Measurements from ENCODE around the gene ODC1. TPM values are rescaled to one million over a fixed set of nuclear protein-coding genes. Genes with fewer than 3 reads are reported as not detected.

ODC1 gene
- total RNA-seq, 2 donors from 2014 or later, result 104 to 123 TPM

GRCh38 chr2:10487081-10487740 lies 39.1 kb upstream of the ODC1 start:
- no peaks in the 10 kb centered on the region for H3K36me3 ChIP-seq
- H3K27me3 ChIP-seq (replicated peaks; ENCODE audit: insufficient read depth), result no peaks in the 10 kb centered on the region
- ATAC-seq (ENCODE audit: insufficient number of reproducible peaks, low FRiP score, low read depth) (no peak), DNase-seq (ENCODE audit: low spot score) (no peak)
- no peak overlapping the region for H3K4me3 ChIP-seq
- no peaks in the 10 kb centered on the region for H3K4me1 ChIP-seq (ENCODE audit: control insufficient read depth in 1 of 2, low read depth in 2 of 2)
- H3K9me3 ChIP-seq, result no peaks in the 10 kb centered on the region
- H3K27ac ChIP-seq, result no peak overlapping the region
- no peak for TF ChIP-seq CTCF (IDR thresholded peaks at IDR 0.05)

GRCh38 chr2:10486601-10487079 lies 38.5 kb upstream of the ODC1 start:
- Histone ChIP-seq H3K4me3 (no peak overlapping the region), H3K4me1 (ENCODE audit: control insufficient read depth in 1 of 2, low read depth in 2 of 2) (no peaks in the 10 kb centered on the region), H3K36me3 (no peaks in the 10 kb centered on the region), H3K27me3 (replicated peaks; ENCODE audit: insufficient read depth) (no peaks in the 10 kb centered on the region), H3K9me3 (no peaks in the 10 kb centered on the region), H3K27ac (no peak overlapping the region)
- DNase-seq (ENCODE audit: low spot score) (no peak), ATAC-seq (ENCODE audit: insufficient number of reproducible peaks, low FRiP score, low read depth) (no peak)
- TF ChIP-seq CTCF (IDR thresholded peaks at IDR 0.05), result no peak

- Histone ChIP-seq H3K4me1 (ENCODE audit: control insufficient read depth in 1 of 2, low read depth in 2 of 2) (no peaks in the 10 kb centered on the region), H3K9me3 (no peaks in the 10 kb centered on the region), H3K27ac (no peak overlapping the region), H3K4me3 (no peak overlapping the region), H3K27me3 (replicated peaks; ENCODE audit: insufficient read depth) (no peaks in the 10 kb centered on the region), H3K36me3 (no peaks in the 10 kb centered on the region)
- DNase-seq (ENCODE audit: low spot score) (no peak), ATAC-seq (ENCODE audit: insufficient number of reproducible peaks, low FRiP score, low read depth) (no peak)
- no peak for TF ChIP-seq CTCF (IDR thresholded peaks at IDR 0.05)
These were observed 38.0 kb upstream of the ODC1 start for GRCh38 chr2:10486091-10486490.

- Histone ChIP-seq H3K27ac (no peak overlapping the region), H3K27me3 (replicated peaks; ENCODE audit: insufficient read depth) (no peaks in the 10 kb centered on the region), H3K9me3 (no peaks in the 10 kb centered on the region), H3K4me1 (ENCODE audit: control insufficient read depth in 1 of 2, low read depth in 2 of 2) (no peaks in the 10 kb centered on the region), H3K36me3 (no peaks in the 10 kb centered on the region), H3K4me3 (no peak overlapping the region)
- ATAC-seq (ENCODE audit: insufficient number of reproducible peaks, low FRiP score, low read depth) (no peak), DNase-seq (ENCODE audit: low spot score) (no peak)
- no peak for TF ChIP-seq CTCF (IDR thresholded peaks at IDR 0.05)
These were observed 34.8 kb upstream of the ODC1 start for GRCh38 chr2:10482913-10483312.

GRCh38 chr2:10482460-10482859 lies 34.3 kb upstream of the ODC1 start:
- Histone ChIP-seq H3K4me3 (no peak overlapping the region), H3K36me3 (no peaks in the 10 kb centered on the region), H3K27ac (no peak overlapping the region), H3K4me1 (ENCODE audit: control insufficient read depth in 1 of 2, low read depth in 2 of 2) (no peaks in the 10 kb centered on the region), H3K9me3 (no peaks in the 10 kb centered on the region), H3K27me3 (replicated peaks; ENCODE audit: insufficient read depth) (no peaks in the 10 kb centered on the region)
- no peak for DNase-seq (ENCODE audit: low spot score)
- ATAC-seq (ENCODE audit: insufficient number of reproducible peaks, low FRiP score, low read depth), result no peak
- TF ChIP-seq CTCF (IDR thresholded peaks at IDR 0.05), result no peak

All from thoracic aorta (tissue), 2 donors.